ENCODE measurements around the gene FBLL1.

DNA sequence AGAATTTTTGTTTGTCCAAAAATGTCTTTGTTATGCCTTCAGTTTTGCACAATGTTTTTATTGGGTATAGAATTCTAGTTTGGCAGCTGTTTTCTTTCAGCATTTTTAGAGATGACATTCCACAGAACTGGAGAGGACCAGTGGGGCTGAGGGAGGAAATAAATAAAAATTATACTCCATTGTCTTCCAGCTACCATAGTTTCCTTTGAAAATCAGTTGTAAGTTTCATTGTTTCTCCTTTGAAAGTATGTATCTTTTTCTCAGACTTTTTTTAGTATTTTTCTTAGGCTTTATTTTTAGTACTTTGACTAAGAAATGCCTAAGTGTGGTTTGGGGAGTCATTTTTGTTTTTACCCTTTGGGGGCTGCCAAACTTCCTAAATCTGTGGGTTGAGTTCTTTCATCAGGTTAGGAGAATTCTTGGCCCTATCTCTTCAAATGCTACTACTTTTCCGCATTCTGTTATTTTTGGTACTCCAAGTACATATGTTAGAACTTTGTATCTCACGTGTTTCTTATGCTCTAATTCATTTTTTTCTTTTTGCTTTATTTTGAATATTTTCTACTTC is 15.2 kb upstream of the FBLL1 start:
- no peak for TF ChIP-seq EZH2 (IDR thresholded peaks at IDR 0.05; ENCODE audit: insufficient read depth, poor library complexity, severe bottlenecking)
- TF ChIP-seq EZH2phosphoT487 (IDR thresholded peaks at IDR 0.05; ENCODE audit: insufficient read depth, low read depth) = no peak
